Measurements from ENCODE around the gene PEAR1. TPM values are rescaled to one million over a fixed set of nuclear protein-coding genes. Genes with fewer than 3 reads are reported as not detected.

The PEAR1 gene
- total RNA-seq, 1 donor from 2014 or later: 39.8 TPM

DNA sequence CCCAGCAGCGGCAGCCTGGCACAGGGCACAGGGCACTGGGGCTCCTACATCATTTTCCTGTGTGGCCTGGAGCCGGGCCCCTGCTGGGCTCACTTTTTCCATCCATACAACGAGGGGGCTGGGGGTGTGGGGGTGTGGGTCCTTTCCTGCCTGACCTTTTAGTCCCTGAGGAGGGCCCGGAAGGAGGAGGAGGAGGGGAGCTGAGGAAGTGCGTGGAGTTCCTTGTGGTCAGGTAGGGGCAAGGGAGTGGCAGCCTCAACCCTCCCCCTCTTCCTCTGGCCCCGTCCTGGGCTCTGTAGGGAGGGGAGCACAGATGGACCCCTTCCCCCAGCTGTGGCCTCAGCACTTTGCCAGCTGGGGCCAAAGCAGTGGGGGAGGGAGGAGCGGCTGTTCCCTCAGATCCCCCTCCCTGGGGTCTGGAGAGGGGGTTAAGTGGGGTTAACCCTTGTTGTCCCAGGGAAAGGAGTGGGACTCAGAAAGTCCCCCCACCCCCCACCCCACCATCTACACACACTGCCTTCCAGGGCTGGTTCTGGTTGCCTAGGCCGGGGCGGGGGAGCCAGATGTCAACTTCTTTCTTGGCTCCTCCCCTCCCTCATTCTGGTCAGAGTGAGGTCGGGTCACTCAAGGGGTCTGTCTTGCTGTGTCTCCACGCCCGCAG is 27.1 kb upstream of the PEAR1 start:
- Histone ChIP-seq H3K9me3 (no peaks in the 10 kb centered on the region), H3K27me3 (peaks cover 3% of the 10 kb centered on the region), H3K4me1 (no peaks in the 10 kb centered on the region), H3K4me3 (no peak overlapping the region), H3K36me3 (no peaks in the 10 kb centered on the region), H3K27ac (no peak overlapping the region)
- TF ChIP-seq, protein P1, sequence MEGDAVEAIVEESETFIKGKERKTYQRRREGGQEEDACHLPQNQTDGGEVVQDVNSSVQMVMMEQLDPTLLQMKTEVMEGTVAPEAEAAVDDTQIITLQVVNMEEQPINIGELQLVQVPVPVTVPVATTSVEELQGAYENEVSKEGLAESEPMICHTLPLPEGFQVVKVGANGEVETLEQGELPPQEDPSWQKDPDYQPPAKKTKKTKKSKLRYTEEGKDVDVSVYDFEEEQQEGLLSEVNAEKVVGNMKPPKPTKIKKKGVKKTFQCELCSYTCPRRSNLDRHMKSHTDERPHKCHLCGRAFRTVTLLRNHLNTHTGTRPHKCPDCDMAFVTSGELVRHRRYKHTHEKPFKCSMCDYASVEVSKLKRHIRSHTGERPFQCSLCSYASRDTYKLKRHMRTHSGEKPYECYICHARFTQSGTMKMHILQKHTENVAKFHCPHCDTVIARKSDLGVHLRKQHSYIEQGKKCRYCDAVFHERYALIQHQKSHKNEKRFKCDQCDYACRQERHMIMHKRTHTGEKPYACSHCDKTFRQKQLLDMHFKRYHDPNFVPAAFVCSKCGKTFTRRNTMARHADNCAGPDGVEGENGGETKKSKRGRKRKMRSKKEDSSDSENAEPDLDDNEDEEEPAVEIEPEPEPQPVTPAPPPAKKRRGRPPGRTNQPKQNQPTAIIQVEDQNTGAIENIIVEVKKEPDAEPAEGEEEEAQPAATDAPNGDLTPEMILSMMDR (IDR thresholded peaks at IDR 0.05): no peak
- DNase-seq (ENCODE audit: low spot score in 2 of 2): no peak
- intact Hi-C loops (cut with DNase I): no loop called here

DNA sequence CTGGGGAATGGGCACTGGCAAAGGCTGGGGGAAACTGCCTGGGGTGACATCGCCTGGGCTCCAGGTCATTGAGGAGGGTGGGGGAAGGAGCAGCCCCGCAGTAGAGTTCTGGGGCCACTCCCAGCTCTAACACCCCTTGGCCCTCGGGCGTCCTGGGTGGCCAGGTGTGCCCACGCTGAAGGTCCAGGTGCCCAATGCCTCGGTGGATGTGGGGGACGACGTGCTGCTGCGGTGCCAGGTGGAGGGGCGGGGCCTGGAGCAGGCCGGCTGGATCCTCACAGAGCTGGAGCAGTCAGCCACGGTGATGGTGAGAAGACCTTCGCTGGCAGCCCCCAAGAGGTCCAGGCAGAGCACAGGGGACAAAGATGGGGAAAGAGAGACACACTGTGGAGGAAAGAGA is 25.2 kb upstream of the PEAR1 start:
- DNase-seq (ENCODE audit: low spot score in 2 of 2): no peak
- Histone ChIP-seq H3K27me3 (no peaks in the 10 kb centered on the region), H3K9me3 (no peaks in the 10 kb centered on the region), H3K4me1 (no peaks in the 10 kb centered on the region), H3K4me3 (no peak overlapping the region), H3K36me3 (no peaks in the 10 kb centered on the region), H3K27ac (no peak overlapping the region)
- intact Hi-C loops (cut with DNase I): no loop called here
- TF ChIP-seq, protein P1 (IDR thresholded peaks at IDR 0.05): no peak

DNA sequence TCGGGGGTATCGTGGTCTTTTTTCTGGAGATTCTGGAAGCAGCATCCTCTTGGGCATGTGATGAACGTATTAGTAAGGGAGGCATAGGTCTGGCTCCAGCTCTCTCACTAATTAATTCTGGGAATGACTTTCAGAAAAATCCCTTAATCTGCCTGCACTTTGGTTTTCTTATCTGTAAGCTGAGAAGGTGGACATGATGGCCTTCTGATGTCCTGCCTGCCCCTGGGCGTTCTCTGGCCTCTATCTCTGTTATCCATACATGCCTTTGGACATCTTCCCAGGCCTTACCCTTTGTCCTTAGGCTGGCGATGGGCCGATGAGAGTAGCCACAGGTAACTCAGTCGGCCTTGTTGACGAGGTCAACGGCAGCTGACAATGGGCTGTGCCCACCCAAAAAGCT is 24.1 kb upstream of the PEAR1 start:
- no peak for DNase-seq (ENCODE audit: low spot score in 2 of 2)
- Histone ChIP-seq H3K4me3 (no peak overlapping the region), H3K36me3 (no peaks in the 10 kb centered on the region), H3K27me3 (no peaks in the 10 kb centered on the region), H3K4me1 (no peaks in the 10 kb centered on the region), H3K27ac (no peak overlapping the region), H3K9me3 (no peaks in the 10 kb centered on the region)
- TF ChIP-seq, protein P1 (IDR thresholded peaks at IDR 0.05): no peak
- intact Hi-C loops (cut with DNase I): no loop called here

DNA sequence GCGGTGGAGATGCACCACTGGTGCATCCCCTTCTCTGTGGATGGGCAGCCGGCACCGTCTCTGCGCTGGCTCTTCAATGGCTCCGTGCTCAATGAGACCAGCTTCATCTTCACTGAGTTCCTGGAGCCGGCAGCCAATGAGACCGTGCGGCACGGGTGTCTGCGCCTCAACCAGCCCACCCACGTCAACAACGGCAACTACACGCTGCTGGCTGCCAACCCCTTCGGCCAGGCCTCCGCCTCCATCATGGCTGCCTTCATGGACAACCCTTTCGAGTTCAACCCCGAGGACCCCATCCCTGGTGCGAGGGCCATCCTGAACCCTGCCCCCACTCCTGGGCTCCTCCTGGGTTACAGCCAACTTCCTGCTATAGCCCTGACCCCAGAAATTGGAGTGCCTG is 19.9 kb upstream of the PEAR1 start:
- no peak overlapping the region for H3K27ac ChIP-seq
- no peaks in the 10 kb centered on the region for H3K27me3 ChIP-seq
- H3K9me3 ChIP-seq: no peaks in the 10 kb centered on the region
- no peaks in the 10 kb centered on the region for H3K36me3 ChIP-seq
- H3K4me1 ChIP-seq: no peaks in the 10 kb centered on the region
- no peak overlapping the region for H3K4me3 ChIP-seq
- TF ChIP-seq, protein P1 (IDR thresholded peaks at IDR 0.05): no peak
- intact Hi-C loops (cut with DNase I): no loop called here
- DNase-seq (ENCODE audit: low spot score in 2 of 2): no peak

DNA sequence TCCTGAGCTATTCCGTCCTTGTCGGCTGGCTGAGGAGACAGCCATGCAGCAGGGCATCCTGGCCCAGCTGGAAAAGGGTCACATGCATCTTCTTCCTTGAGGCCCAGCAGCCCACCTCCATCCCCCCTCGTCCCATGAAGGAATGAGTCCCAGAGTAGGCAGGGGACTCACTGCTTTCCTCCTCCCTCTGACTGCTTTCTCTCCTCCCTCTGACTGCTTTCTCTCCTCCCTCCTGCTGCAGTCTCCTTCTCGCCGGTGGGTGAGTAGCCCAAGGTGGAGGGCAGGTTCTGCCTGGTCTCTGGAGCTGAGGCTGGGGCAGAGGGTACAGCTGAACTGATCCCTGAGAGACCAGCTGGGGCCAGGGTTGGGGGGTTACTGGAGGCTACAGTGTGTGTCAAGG is 19.4 kb upstream of the PEAR1 start:
- no peaks in the 10 kb centered on the region for H3K9me3 ChIP-seq
- no peak for DNase-seq (ENCODE audit: low spot score in 2 of 2)
- intact Hi-C loops (cut with DNase I): no loop called here
- no peak overlapping the region for H3K4me3 ChIP-seq
- no peak overlapping the region for H3K27ac ChIP-seq
- TF ChIP-seq, protein P1 (IDR thresholded peaks at IDR 0.05): no peak
- H3K27me3 ChIP-seq: no peaks in the 10 kb centered on the region
- no peaks in the 10 kb centered on the region for H3K36me3 ChIP-seq
- no peaks in the 10 kb centered on the region for H3K4me1 ChIP-seq

All from ascending aorta (tissue), 2 donors.